ENCODE results near the gene DDX10. TPM values are rescaled to one million over a fixed set of nuclear protein-coding genes. Genes with fewer than 3 reads are reported as not detected.

Gene DDX10
- total RNA-seq, 1 donor from 2014 or later = 32.2 TPM

- Mint-ChIP-seq H3K36me3 (ENCODE audit: low read depth, unreplicated experiment) (peaks cover 2% of the 10 kb centered on the region), H3K4me1 (ENCODE audit: low read depth, unreplicated experiment) (peaks cover 19% of the 10 kb centered on the region), H3K27ac (ENCODE audit: unreplicated experiment) (peak overlapping the region; percentile 16), H3K4me3 (ENCODE audit: unreplicated experiment) (no peak overlapping the region), H3K27me3 (ENCODE audit: low read depth, unreplicated experiment) (no peaks in the 10 kb centered on the region), H3K9me3 (ENCODE audit: unreplicated experiment) (no peaks in the 10 kb centered on the region)
- Histone ChIP-seq H3K4me2 (ENCODE audit: low read length) (no peak overlapping the region), H3K4me3 (ENCODE audit: insufficient read depth, low read depth, low read length) (no peak overlapping the region), H3K36me3 (ENCODE audit: insufficient read depth, low read length) (peaks cover 7% of the 10 kb centered on the region), H3K27me3 (ENCODE audit: insufficient read depth, low read length) (no peaks in the 10 kb centered on the region), H2AFZ (ENCODE audit: low read depth, low read length) (no peak overlapping the region), H3K27ac (ENCODE audit: low read depth, low read length) (no peak overlapping the region), H3K9me3 (ENCODE audit: insufficient read depth, low read depth, low read length) (no peaks in the 10 kb centered on the region), H4K20me1 (ENCODE audit: insufficient read depth, low read length) (no peaks in the 10 kb centered on the region), H3K4me1 (ENCODE audit: insufficient read depth, low read length) (peaks cover 5% of the 10 kb centered on the region), H3K9ac (ENCODE audit: low read length) (no peak overlapping the region), H3K79me2 (ENCODE audit: insufficient read depth, low read length) (peaks cover 18% of the 10 kb centered on the region)
- peak; percentile 55 for FAIRE-seq
- TF ChIP-seq CTCF (IDR thresholded peaks at IDR 0.05; ENCODE audit: insufficient read depth, low read depth, low read length) = no peak
- TF ChIP-seq EZH2 (IDR thresholded peaks at IDR 0.05; ENCODE audit: insufficient read depth, low read length) = no peak
- DNase-seq (ENCODE audit: low read depth) = no peak
Measured at GRCh38 chr11:108938604-108939003, 273.7 kb downstream of the DDX10 start.

DNA sequence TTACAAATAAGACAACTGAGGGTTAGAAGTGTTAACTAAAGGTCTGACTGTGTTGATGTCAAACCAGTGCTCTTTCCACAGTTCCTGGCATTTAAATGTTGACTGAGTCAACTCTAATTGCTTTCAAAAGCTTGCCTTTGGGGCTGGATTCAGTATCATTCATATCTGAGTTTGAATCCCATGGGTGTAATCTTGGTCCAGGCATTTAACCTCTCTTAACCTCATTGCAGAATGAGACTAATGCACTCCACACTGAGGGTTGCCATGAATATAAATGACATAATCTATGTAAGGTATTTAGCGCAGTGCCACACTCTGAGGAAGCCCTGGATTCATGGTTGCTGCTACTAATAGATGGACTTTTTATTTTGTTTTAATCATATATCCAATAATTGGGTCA lies 274.3 kb downstream of the DDX10 start:
- Histone ChIP-seq H3K4me2 (ENCODE audit: low read length) (no peak overlapping the region), H3K9me3 (ENCODE audit: insufficient read depth, low read depth, low read length) (no peaks in the 10 kb centered on the region), H2AFZ (ENCODE audit: low read depth, low read length) (no peak overlapping the region), H3K4me1 (ENCODE audit: insufficient read depth, low read length) (no peaks in the 10 kb centered on the region), H3K79me2 (ENCODE audit: insufficient read depth, low read length) (peaks cover 18% of the 10 kb centered on the region), H4K20me1 (ENCODE audit: insufficient read depth, low read length) (no peaks in the 10 kb centered on the region), H3K27ac (ENCODE audit: low read depth, low read length) (no peak overlapping the region), H3K4me3 (ENCODE audit: insufficient read depth, low read depth, low read length) (no peak overlapping the region), H3K9ac (ENCODE audit: low read length) (no peak overlapping the region), H3K36me3 (ENCODE audit: insufficient read depth, low read length) (peaks cover 7% of the 10 kb centered on the region), H3K27me3 (ENCODE audit: insufficient read depth, low read length) (no peaks in the 10 kb centered on the region)
- no peaks in the 10 kb centered on the region for H3K9me3 Mint-ChIP-seq (ENCODE audit: unreplicated experiment)
- FAIRE-seq = no peak
- H3K27ac Mint-ChIP-seq (ENCODE audit: unreplicated experiment) = no peak overlapping the region
- peaks cover 2% of the 10 kb centered on the region for H3K36me3 Mint-ChIP-seq (ENCODE audit: low read depth, unreplicated experiment)
- no peak for DNase-seq (ENCODE audit: low read depth)
- H3K4me3 Mint-ChIP-seq (ENCODE audit: unreplicated experiment) = no peak overlapping the region
- no peaks in the 10 kb centered on the region for H3K27me3 Mint-ChIP-seq (ENCODE audit: low read depth, unreplicated experiment)
- TF ChIP-seq EZH2 (IDR thresholded peaks at IDR 0.05; ENCODE audit: insufficient read depth, low read length) (no peak), CTCF (IDR thresholded peaks at IDR 0.05; ENCODE audit: insufficient read depth, low read depth, low read length) (no peak)
- H3K4me1 Mint-ChIP-seq (ENCODE audit: low read depth, unreplicated experiment) = peaks cover 15% of the 10 kb centered on the region

DNA sequence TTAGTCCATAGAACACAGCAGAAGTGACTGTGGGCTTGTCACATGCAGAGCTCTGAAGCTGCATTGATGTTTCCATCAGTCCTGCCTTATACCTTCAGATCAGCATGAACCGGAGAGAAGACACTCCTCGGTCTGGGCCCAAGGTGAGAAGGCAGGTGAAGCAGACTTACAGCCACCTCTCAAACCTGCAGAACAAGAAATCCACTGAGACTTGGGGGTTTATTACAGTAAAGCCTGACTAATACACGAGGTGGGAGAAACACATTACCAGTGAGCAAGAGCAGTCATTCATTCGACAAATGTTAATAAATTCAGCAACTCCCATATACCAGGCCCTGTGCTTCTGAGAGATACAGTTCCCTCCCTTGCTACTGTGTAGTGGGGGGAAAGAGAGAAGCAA lies 279.0 kb downstream of the DDX10 start:
- peaks cover 7% of the 10 kb centered on the region for H3K36me3 ChIP-seq (ENCODE audit: insufficient read depth, low read length)
- H3K36me3 Mint-ChIP-seq (ENCODE audit: low read depth, unreplicated experiment) = peaks cover 5% of the 10 kb centered on the region
- H3K4me2 ChIP-seq (ENCODE audit: low read length) = no peak overlapping the region
- peaks cover 5% of the 10 kb centered on the region for H3K4me1 ChIP-seq (ENCODE audit: insufficient read depth, low read length)
- no peak overlapping the region for H3K4me3 ChIP-seq (ENCODE audit: insufficient read depth, low read depth, low read length)
- FAIRE-seq = no peak
- no peak overlapping the region for H3K27ac ChIP-seq (ENCODE audit: low read depth, low read length)
- no peaks in the 10 kb centered on the region for H3K79me2 ChIP-seq (ENCODE audit: insufficient read depth, low read length)
- H3K4me1 Mint-ChIP-seq (ENCODE audit: low read depth, unreplicated experiment) = peaks cover 16% of the 10 kb centered on the region
- no peaks in the 10 kb centered on the region for H4K20me1 ChIP-seq (ENCODE audit: insufficient read depth, low read length)
- no peaks in the 10 kb centered on the region for H3K9me3 ChIP-seq (ENCODE audit: insufficient read depth, low read depth, low read length)
- H3K27me3 ChIP-seq (ENCODE audit: insufficient read depth, low read length) = no peaks in the 10 kb centered on the region
- no peak overlapping the region for H3K27ac Mint-ChIP-seq (ENCODE audit: unreplicated experiment)
- no peak overlapping the region for H3K4me3 Mint-ChIP-seq (ENCODE audit: unreplicated experiment)
- no peaks in the 10 kb centered on the region for H3K27me3 Mint-ChIP-seq (ENCODE audit: low read depth, unreplicated experiment)
- TF ChIP-seq EZH2 (IDR thresholded peaks at IDR 0.05; ENCODE audit: insufficient read depth, low read length) = no peak
- no peak for TF ChIP-seq CTCF (IDR thresholded peaks at IDR 0.05; ENCODE audit: insufficient read depth, low read depth, low read length)
- H2AFZ ChIP-seq (ENCODE audit: low read depth, low read length) = no peak overlapping the region
- no peak overlapping the region for H3K9ac ChIP-seq (ENCODE audit: low read length)
- H3K9me3 Mint-ChIP-seq (ENCODE audit: unreplicated experiment) = peaks cover 8% of the 10 kb centered on the region
- no peak for DNase-seq (ENCODE audit: low read depth)
